Measurements from ENCODE around the gene GPN3. TPM values are rescaled to one million over a fixed set of nuclear protein-coding genes. Genes with fewer than 3 reads are reported as not detected.

The GPN3 gene
- total RNA-seq (ENCODE audit: low replicate concordance): 15.2 and 18.1 TPM in 2 replicates
- long read RNA-seq, transcript GPN3-201 (8 exons, 1,468 nt): major isoform, 88 of 92 reads
- long read RNA-seq, partial matches to known transcripts: 0 of 92 reads
- long read RNA-seq, other reads (novel, unspliced or antisense): 4 of 92 reads

DNA sequence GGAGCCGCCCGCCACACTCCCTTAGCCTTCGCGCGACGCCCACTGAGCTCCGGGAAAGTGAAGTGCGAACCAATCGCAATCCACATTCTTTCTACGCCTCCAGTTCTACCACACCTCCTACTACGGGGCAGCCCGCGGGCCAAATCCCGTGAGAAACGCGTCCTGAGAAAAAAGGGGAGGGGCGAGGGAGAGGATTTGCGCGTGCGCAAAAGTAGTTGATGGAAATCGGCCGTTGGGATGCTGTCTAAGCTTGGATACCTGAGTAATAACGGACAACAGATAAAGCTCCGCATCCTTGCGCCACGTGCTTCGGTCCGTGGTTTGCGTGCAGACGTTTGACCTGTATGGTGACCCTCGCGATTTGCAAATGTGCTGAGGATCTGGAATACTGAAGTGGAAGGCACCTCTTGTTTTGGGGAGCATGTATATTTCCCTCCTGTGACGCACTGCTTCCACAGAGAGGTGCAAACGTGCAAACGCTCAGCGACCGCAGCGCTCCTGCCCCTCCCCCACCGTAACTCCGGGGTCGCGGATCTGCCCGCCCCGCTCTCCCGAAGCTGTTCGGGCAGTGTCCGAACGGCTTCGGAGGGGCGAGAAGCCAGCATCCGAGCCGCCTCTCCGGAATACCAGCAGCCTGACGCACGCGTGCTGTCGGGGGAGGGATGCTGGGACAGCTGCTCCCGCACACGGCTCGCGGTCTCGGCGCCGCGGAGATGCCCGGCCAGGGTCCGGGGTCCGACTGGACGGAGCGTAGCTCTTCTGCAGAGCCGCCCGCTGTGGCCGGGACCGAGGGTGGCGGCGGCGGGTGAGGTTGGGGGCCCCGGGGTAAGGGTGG lies at the start of gene GPN3, which contains the start of gene FAM216A:
TSS of gene GPN3 (minus strand) at position 44 of the 835 bp plus-strand sequence. CDS start 54 bp downstream, outside the sequence.
TSS of gene FAM216A (plus strand) at position 632 of the 835 bp plus-strand sequence. CDS start at position 663, 31 bp downstream.
- Mint-ChIP-seq H3K4me1 (ENCODE audit: unreplicated experiment) (peaks cover 14% of the 10 kb centered on the region), H3K27me3 (no peaks in the 10 kb centered on the region), H3K9me3 (no peaks in the 10 kb centered on the region), H3K27ac (peak within 1 kb of the TSS; percentile 97), H3K4me3 (peak within 1 kb of the TSS; percentile 100), H3K36me3 (peaks cover 6% of the 10 kb centered on the region)
- DNase-seq (ENCODE audit: extremely low spot score, unreplicated experiment): peak; percentile 96
- TF ChIP-seq, protein P1, sequence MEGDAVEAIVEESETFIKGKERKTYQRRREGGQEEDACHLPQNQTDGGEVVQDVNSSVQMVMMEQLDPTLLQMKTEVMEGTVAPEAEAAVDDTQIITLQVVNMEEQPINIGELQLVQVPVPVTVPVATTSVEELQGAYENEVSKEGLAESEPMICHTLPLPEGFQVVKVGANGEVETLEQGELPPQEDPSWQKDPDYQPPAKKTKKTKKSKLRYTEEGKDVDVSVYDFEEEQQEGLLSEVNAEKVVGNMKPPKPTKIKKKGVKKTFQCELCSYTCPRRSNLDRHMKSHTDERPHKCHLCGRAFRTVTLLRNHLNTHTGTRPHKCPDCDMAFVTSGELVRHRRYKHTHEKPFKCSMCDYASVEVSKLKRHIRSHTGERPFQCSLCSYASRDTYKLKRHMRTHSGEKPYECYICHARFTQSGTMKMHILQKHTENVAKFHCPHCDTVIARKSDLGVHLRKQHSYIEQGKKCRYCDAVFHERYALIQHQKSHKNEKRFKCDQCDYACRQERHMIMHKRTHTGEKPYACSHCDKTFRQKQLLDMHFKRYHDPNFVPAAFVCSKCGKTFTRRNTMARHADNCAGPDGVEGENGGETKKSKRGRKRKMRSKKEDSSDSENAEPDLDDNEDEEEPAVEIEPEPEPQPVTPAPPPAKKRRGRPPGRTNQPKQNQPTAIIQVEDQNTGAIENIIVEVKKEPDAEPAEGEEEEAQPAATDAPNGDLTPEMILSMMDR (conservative IDR thresholded peaks at IDR 0.05): no peak

DNA sequence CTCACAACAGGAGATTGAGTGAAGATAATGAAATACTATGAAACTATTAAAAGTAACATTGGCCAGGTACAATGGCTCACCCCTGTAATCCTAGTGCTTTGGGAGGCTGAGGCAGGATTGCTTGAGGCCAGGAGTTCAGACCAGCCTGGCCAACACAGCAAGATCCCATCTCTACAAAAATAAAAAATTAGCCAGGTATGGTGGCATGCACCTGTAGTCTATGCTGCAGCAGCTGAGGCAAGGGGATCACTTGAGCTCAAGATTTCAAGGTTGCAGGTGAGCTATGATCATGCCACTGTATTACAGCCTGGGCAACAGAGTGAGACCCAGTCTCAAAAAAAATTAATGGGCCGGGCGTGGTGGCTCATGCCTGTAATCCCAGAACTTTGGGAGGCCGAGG lies 48.9 kb upstream of the GPN3 start:
- TF ChIP-seq, protein P1 (conservative IDR thresholded peaks at IDR 0.05): no peak

DNA sequence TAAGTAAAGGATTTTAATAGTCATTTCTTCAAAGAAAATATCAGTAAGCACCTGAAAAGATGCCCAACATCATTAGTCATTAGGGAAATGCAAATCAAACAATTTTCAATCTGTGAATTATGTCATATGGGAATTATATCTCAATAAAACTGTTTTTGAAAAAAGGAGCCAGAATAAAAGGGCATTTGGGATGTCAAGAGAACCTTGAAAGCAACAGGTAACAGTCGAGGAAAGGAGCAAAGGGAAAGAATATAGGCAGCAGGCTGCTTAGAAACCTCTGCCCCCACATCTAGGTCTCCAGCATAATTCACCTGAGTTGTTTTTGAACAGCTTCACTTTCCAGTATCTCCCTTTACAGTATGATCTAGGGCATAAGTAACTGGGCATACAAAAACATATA lies 46.3 kb upstream of the GPN3 start:
- Mint-ChIP-seq H3K4me1 (ENCODE audit: unreplicated experiment) (no peaks in the 10 kb centered on the region), H3K36me3 (no peaks in the 10 kb centered on the region), H3K9me3 (no peaks in the 10 kb centered on the region), H3K27ac (no peak overlapping the region), H3K27me3 (peaks cover 5% of the 10 kb centered on the region), H3K4me3 (no peak overlapping the region)
- TF ChIP-seq, protein P1 (conservative IDR thresholded peaks at IDR 0.05): no peak
- DNase-seq (ENCODE audit: extremely low spot score, unreplicated experiment): no peak

More for the DNA sequence above, 48.9 kb upstream of the GPN3 start:
- H3K9me3 Mint-ChIP-seq: no peaks in the 10 kb centered on the region
- no peak overlapping the region for H3K4me3 Mint-ChIP-seq
- no peak overlapping the region for H3K27ac Mint-ChIP-seq
- DNase-seq (ENCODE audit: extremely low spot score, unreplicated experiment): no peak
- no peaks in the 10 kb centered on the region for H3K27me3 Mint-ChIP-seq
- H3K4me1 Mint-ChIP-seq (ENCODE audit: unreplicated experiment): no peaks in the 10 kb centered on the region
- no peaks in the 10 kb centered on the region for H3K36me3 Mint-ChIP-seq

DNA sequence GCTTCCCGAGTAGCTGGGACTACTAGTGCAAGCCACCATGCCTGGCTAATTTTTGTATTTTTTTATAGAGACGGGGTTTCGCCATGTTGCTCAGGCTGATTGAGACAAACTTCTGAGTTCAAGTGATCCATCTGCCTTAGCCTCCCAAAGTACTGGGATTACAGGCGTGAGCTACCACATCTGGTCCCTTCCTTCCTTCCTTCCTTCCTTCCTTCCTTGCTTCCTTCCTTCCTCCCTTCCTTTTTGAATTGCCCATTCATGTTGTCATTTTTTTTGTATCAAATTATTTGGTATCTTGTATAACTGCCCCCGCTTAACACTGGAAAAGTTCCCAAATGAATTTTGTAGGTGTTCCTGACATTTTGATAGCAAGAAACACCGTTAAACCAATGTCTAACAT lies 45.8 kb upstream of the GPN3 start:
- Mint-ChIP-seq H3K9me3 (no peaks in the 10 kb centered on the region), H3K36me3 (no peaks in the 10 kb centered on the region), H3K4me1 (ENCODE audit: unreplicated experiment) (no peaks in the 10 kb centered on the region), H3K27me3 (peaks cover 5% of the 10 kb centered on the region), H3K4me3 (no peak overlapping the region), H3K27ac (no peak overlapping the region)
- TF ChIP-seq, protein P1 (conservative IDR thresholded peaks at IDR 0.05): no peak
- no peak for DNase-seq (ENCODE audit: extremely low spot score, unreplicated experiment)

DNA sequence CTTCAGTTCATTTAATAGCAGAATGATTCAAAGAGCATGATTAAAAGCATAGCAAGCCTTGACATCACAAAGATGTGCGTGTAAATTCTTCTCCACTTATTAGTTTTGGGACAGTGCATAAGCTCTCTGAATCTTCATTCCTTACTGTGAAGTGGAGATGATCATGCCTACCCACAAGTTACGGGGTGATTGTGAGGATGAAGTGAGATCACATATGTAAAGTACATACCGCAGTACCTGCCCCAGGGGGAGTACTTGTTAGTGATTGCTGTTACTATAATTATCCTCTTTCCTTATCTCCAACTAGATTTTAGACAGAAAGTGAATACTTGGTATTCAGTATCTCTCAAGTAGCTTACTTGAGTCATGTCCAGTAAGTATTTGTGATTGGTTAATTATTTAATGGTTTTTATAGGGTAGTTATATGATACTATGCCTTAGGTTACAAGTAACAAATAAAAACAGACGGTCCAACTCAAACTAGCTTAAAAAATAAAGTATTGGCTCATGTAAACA lies 40.1 kb upstream of the GPN3 start:
- Mint-ChIP-seq H3K27ac (no peak overlapping the region), H3K9me3 (no peaks in the 10 kb centered on the region), H3K4me3 (no peak overlapping the region), H3K4me1 (ENCODE audit: unreplicated experiment) (no peaks in the 10 kb centered on the region), H3K27me3 (peaks cover 5% of the 10 kb centered on the region), H3K36me3 (no peaks in the 10 kb centered on the region)
- no peak for DNase-seq (ENCODE audit: extremely low spot score, unreplicated experiment)
- TF ChIP-seq, protein P1 (conservative IDR thresholded peaks at IDR 0.05): no peak

Measured in type B pancreatic cell (in vitro differentiated cells).